ENCODE data around the gene PRPF40A. TPM values are rescaled to one million over a fixed set of nuclear protein-coding genes. Genes with fewer than 3 reads are reported as not detected.
A peak's percentile ranks its signal among the peaks of the same experiment; 100 is the strongest.

PRPF40A gene
- total and polyA plus RNA-seq, 9 of the 15 experiments (the other 6 are each of a cell fraction or from before 2014, with no cell fraction given), result 168 to 304 (median 264) TPM

- DNase-seq (ENCODE audit: extremely low read depth in 1 of 4, low spot score in 3 of 4), result no peak
- Histone ChIP-seq H3K9me3 (replicated peaks; ENCODE audit: control insufficient read depth, insufficient read depth, low read depth, low read length) (no peaks in the 10 kb centered on the region), H3K4me1 (replicated peaks in 1 of 2; ENCODE audit: control insufficient read depth in 2 of 2, insufficient read depth in 2 of 2, low read length in 2 of 2) (no peaks in the 10 kb centered on the region), H3K4me2 (ENCODE audit: insufficient read depth, low read length) (no peak overlapping the region), H3K4me3 (no peak overlapping the region), H3K9me1 (ENCODE audit: control insufficient read depth, insufficient read depth, low read length) (no peaks in the 10 kb centered on the region), H3K9ac (ENCODE audit: insufficient read depth in 1 of 2, low read depth in 2 of 2, low read length in 2 of 2) (no peak overlapping the region), H4K20me1 (replicated peaks; ENCODE audit: control insufficient read depth, insufficient read depth, low read length) (no peaks in the 10 kb centered on the region), H3K27ac (ENCODE audit: extremely low read depth, low read depth, low read length) (no peak overlapping the region), H3K27me3 (ENCODE audit: control insufficient read depth in 2 of 2, insufficient read depth in 2 of 2, low read length in 2 of 2) (no peaks in the 10 kb centered on the region), H3K79me2 (ENCODE audit: control insufficient read depth, insufficient read depth, low read length) (no peaks in the 10 kb centered on the region), H2AFZ (ENCODE audit: low read depth, low read length) (no peak overlapping the region), H3K36me3 (ENCODE audit: control insufficient read depth, insufficient read depth, low read length) (peaks cover 36% of the 10 kb centered on the region; the same call in 2 of the 3 replicates)
- in situ Hi-C loops (cut with MboI), result no loop called here
- 97% methylated on average over 4 of the region's 4 CpGs for WGBS (ENCODE audit: insufficient coverage, low coverage, missing lambda C conversion rate)
- no TSS peak for BruUV-seq (replicated peaks)
- TF ChIP-seq ZKSCAN3 (CRISPR knock-in tag; IDR thresholded peaks at IDR 0.05), result no peak
- no peak for TF ChIP-seq ZNF76 (CRISPR knock-in tag; IDR thresholded peaks at IDR 0.05; ENCODE audit: borderline replicate concordance)
- TF ChIP-seq PTRF (tag; IDR thresholded peaks at IDR 0.05), result no peak
- ChIA-PET POLR2A (no interaction called here), CTCF (ENCODE audit: low intra/inter-chr PET ratio) (no interaction called here)
- intact Hi-C loops (cut with micrococcal nuclease), result no loop called here
- FAIRE-seq, result no peak
- ATAC-seq, result no peak
These were observed 44.0 kb upstream of the PRPF40A start for GRCh38 chr2:152761214-152761613.

- Histone ChIP-seq H3K4me1 (replicated peaks in 1 of 2; ENCODE audit: control insufficient read depth in 2 of 2, insufficient read depth in 2 of 2, low read length in 2 of 2) (no peaks in the 10 kb centered on the region), H3K9me3 (replicated peaks; ENCODE audit: control insufficient read depth, insufficient read depth, low read depth, low read length) (no peaks in the 10 kb centered on the region), H3K4me3 (no peak overlapping the region), H3K4me2 (ENCODE audit: insufficient read depth, low read length) (no peak overlapping the region), H3K9me1 (ENCODE audit: control insufficient read depth, insufficient read depth, low read length) (no peaks in the 10 kb centered on the region), H4K20me1 (replicated peaks; ENCODE audit: control insufficient read depth, insufficient read depth, low read length) (no peaks in the 10 kb centered on the region), H3K79me2 (ENCODE audit: control insufficient read depth, insufficient read depth, low read length) (no peaks in the 10 kb centered on the region), H3K27me3 (ENCODE audit: control insufficient read depth in 2 of 2, insufficient read depth in 2 of 2, low read length in 2 of 2) (no peaks in the 10 kb centered on the region), H3K9ac (ENCODE audit: insufficient read depth in 1 of 2, low read depth in 2 of 2, low read length in 2 of 2) (no peak overlapping the region), H3K36me3 (ENCODE audit: control insufficient read depth, insufficient read depth, low read length) (peaks cover 47% of the 10 kb centered on the region; the same call in 2 of the 3 replicates), H3K27ac (ENCODE audit: extremely low read depth, low read depth, low read length) (no peak overlapping the region), H2AFZ (ENCODE audit: low read depth, low read length) (no peak overlapping the region)
- POLR2A ChIA-PET, result no interaction called here
- intact Hi-C loops (cut with micrococcal nuclease), result no loop called here
- no peak for ATAC-seq
- BruUV-seq (replicated peaks), result no TSS peak
- 93% methylated on average over 6 of the region's 6 CpGs for WGBS (ENCODE audit: insufficient coverage, low coverage, missing lambda C conversion rate)
- in situ Hi-C loops (cut with MboI), result no loop called here
- CTCF ChIA-PET (ENCODE audit: low intra/inter-chr PET ratio), result interaction anchor here (0.6 kb wide), 1 partner anchor 26 kb away, joined by 3 read pairs; no protein-coding TSS in a partner anchor
- peak; percentile 6 for FAIRE-seq
- DNase-seq (ENCODE audit: extremely low read depth in 1 of 4, low spot score in 3 of 4), result no peak
- TF ChIP-seq ZNF224 (CRISPR knock-in tag; IDR thresholded peaks at IDR 0.05), result no peak
- no peak for TF ChIP-seq NFRKB (IDR thresholded peaks at IDR 0.05; ENCODE audit: low read depth)
- no peak for TF ChIP-seq SMARCE1 (IDR thresholded peaks at IDR 0.05)
- TF ChIP-seq POLR2AphosphoS5 (IDR thresholded peaks at IDR 0.05; ENCODE audit: control insufficient read depth, insufficient read depth, low read depth, low read length), result no peak
- TF ChIP-seq SPI1 (IDR thresholded peaks at IDR 0.05; ENCODE audit: borderline replicate concordance, low read depth, low read length), result no peak
- TF ChIP-seq MEIS2 (IDR thresholded peaks at IDR 0.05; ENCODE audit: partially characterized antibody), result no peak
- TF ChIP-seq FOS (IDR thresholded peaks at IDR 0.05; ENCODE audit: extremely low read depth, insufficient read length), result no peak
- no peak for TF ChIP-seq PHB2 (IDR thresholded peaks at IDR 0.05; ENCODE audit: low read depth)
- no peak for TF ChIP-seq RNF219 (CRISPR knock-in tag; IDR thresholded peaks at IDR 0.05)
- no peak for TF ChIP-seq ID3 (CRISPR knock-in tag; IDR thresholded peaks at IDR 0.05)
- no peak for TF ChIP-seq ID3 (tag; IDR thresholded peaks at IDR 0.05)
- TF ChIP-seq ZBED1 (IDR thresholded peaks at IDR 0.05), result no peak
These were observed 42.2 kb upstream of the PRPF40A start for GRCh38 chr2:152759290-152760072.
